Caco-2 (cell line): Measurements from ENCODE around the gene AHNAK. TPM values are rescaled to one million over a fixed set of nuclear protein-coding genes. Genes with fewer than 3 reads are reported as not detected.

ENCODE experiments used
- BruUV-seq: library from RNA; stranded (reverse); fragments of 400-500 nt; replicated peaks from 2 replicates; lab custom pipeline; 2021; lab: Mats Ljungman, UMichigan
- CTCF ChIA-PET: fragments of 300-600 bp; sonication (Branson Sonifier 250); formaldehyde crosslinking; loops from one replicate; lab custom pipeline; 2022; ENCODE audit warnings: antibody characterized with exemption; lab: Charles Lee
- POLR2A ChIA-PET: fragments of 300-600 bp; sonication (Branson Sonifier 250); formaldehyde crosslinking; loops from one replicate; lab custom pipeline; 2022; ENCODE audit warnings: antibody characterized with exemption; lab: Charles Lee
- DNase-seq, 2 experiments: peaks; one replicate each; pipeline versions ENCODE4 v3.0.0 to v3.0.0-alpha.2; 2020 to 2022
- H3K27me3 ChIP-seq: replicated peaks from 2 replicates; pipeline ENCODE4 v1.6.0; 2011; ENCODE audit warnings: low read length; ENCODE audit not compliant: control insufficient read depth, insufficient read depth
- H3K36me3 ChIP-seq: 2 replicates; pipeline ENCODE4 v1.5.1; 2011; ENCODE audit warnings: low read length; ENCODE audit not compliant: control insufficient read depth, insufficient read depth
- H3K4me1 ChIP-seq: fragments of 250-450 bp; sonication (Bioruptor Pico); 2 replicates; pipeline ENCODE4 v1.5.1; 2020; ENCODE audit warnings: mild to moderate bottlenecking
- H3K4me3 ChIP-seq: 2 replicates; pipeline ENCODE4 v1.5.1; 2011; ENCODE audit warnings: low read depth, mild to moderate bottlenecking, control low read depth, low read length
- H3K9me3 ChIP-seq: fragments of 250-450 bp; sonication (Bioruptor Pico); 2 replicates; pipeline ENCODE4 v1.5.1; 2020; ENCODE audit warnings: mild to moderate bottlenecking, moderate library complexity
- H3K27ac Mint-ChIP-seq: one replicate; pipeline ENCODE4 v1.8.0; 2022; ENCODE audit warnings: mixed read lengths; ENCODE audit not compliant: unreplicated experiment
- H3K27me3 Mint-ChIP-seq: one replicate; pipeline ENCODE4 v1.8.0; 2022; ENCODE audit warnings: mixed read lengths; ENCODE audit not compliant: insufficient read depth, unreplicated experiment
- H3K36me3 Mint-ChIP-seq: one replicate; pipeline ENCODE4 v1.8.0; 2022; ENCODE audit warnings: mild to moderate bottlenecking, mixed read lengths; ENCODE audit not compliant: insufficient read depth, unreplicated experiment
- H3K4me1 Mint-ChIP-seq: one replicate; pipeline ENCODE4 v1.8.0; 2022; ENCODE audit warnings: low read depth, mixed read lengths; ENCODE audit not compliant: unreplicated experiment
- H3K4me3 Mint-ChIP-seq: one replicate; pipeline ENCODE4 v1.8.0; 2022; ENCODE audit warnings: mild to moderate bottlenecking, moderate library complexity, mixed read lengths; ENCODE audit not compliant: unreplicated experiment
- H3K9me3 Mint-ChIP-seq: one replicate; pipeline ENCODE4 v1.8.0; 2022; ENCODE audit warnings: mixed read lengths; ENCODE audit not compliant: unreplicated experiment
- CTCF ChIP-seq, 2 experiments: fragments of 200-600 bp in 1 of 2; IDR thresholded peaks; 1 replicate in 1 of 2; 2 replicates in 1 of 2; pipeline versions ENCODE4 v1.5.1 to v1.8.0; 2011 to 2022; ENCODE audit warnings: antibody characterized with exemption in 1 of 2, control low read depth in 1 of 2, inconsistent platforms in 1 of 2, low read depth in 1 of 2, low read length in 1 of 2, mild to moderate bottlenecking in 1 of 2, moderate library complexity in 1 of 2; ENCODE audit not compliant: insufficient read depth in 1 of 2, severe bottlenecking in 1 of 2, unreplicated experiment in 1 of 2
- intact Hi-C: fragments of 100-400 bp; cut with micrococcal nuclease; formaldehyde crosslinking; loops from one replicate; pipeline ENCODE4 v1.10.0; 2022; ENCODE audit not compliant: unreplicated experiment
- total RNA-seq: library from RNA; stranded (reverse); gene quantifications from 2 replicates; pipeline ENCODE4 v1.2.3, GENCODE V29; 2022

Gene AHNAK
- total RNA-seq, 1 experiment from 2014 or later: 312 TPM

- Histone ChIP-seq H3K36me3 (no peaks in the 10 kb centered on the region), H3K4me3 (peak overlapping the region; percentile 13; the same call in 1 of the 2 replicates), H3K4me1 (peaks cover 67% of the 10 kb centered on the region), H3K27me3 (no peaks in the 10 kb centered on the region), H3K9me3 (no peaks in the 10 kb centered on the region)
- Mint-ChIP-seq H3K9me3 (no peaks in the 10 kb centered on the region), H3K27ac (peak overlapping the region; percentile 63), H3K4me3 (peak overlapping the region; percentile 100), H3K36me3 (peaks cover 72% of the 10 kb centered on the region), H3K27me3 (no peaks in the 10 kb centered on the region), H3K4me1 (peaks cover 41% of the 10 kb centered on the region)
- no peak for TF ChIP-seq CTCF (IDR thresholded peaks at IDR 0.05; ENCODE audit: insufficient read depth in 1 of 2, low read depth in 1 of 2, low read length in 1 of 2, severe bottlenecking in 1 of 2, unreplicated experiment in 1 of 2)
- BruUV-seq: no TSS peak
- ChIA-PET CTCF (no interaction called here), POLR2A (no interaction called here)
- DNase-seq: peak in 1 of 2 experiments; percentile 68
- intact Hi-C loops: no loop called here
Measured at GRCh38 chr11:62548545-62549335, 2.1 kb upstream of the AHNAK start.

- ChIA-PET POLR2A (interaction anchor here (1.0 kb wide), 1 partner anchor 8 kb away, joined by 6 read pairs; no protein-coding TSS in a partner anchor), CTCF (interaction anchor here (1.0 to 1.3 kb wide), 2 partner anchors 13 to 54 kb away, joined by 3 to 14 read pairs; partner anchors contain the start of gene MTA2)
- Histone ChIP-seq H3K36me3 (peaks cover 2% of the 10 kb centered on the region; the same call in 1 of the 2 replicates), H3K9me3 (no peaks in the 10 kb centered on the region), H3K4me3 (peak overlapping the region; percentile 87), H3K27me3 (no peaks in the 10 kb centered on the region), H3K4me1 (peaks cover 67% of the 10 kb centered on the region)
- no peak for DNase-seq
- intact Hi-C loops: no loop called here
- H3K27ac Mint-ChIP-seq: peak overlapping the region; percentile 63
- no peaks in the 10 kb centered on the region for H3K9me3 Mint-ChIP-seq
- peak overlapping the region; percentile 100 for H3K4me3 Mint-ChIP-seq
- H3K27me3 Mint-ChIP-seq: no peaks in the 10 kb centered on the region
- H3K4me1 Mint-ChIP-seq: peaks cover 38% of the 10 kb centered on the region
- TSS peak; percentile 59 for BruUV-seq
- no peak for TF ChIP-seq CTCF (IDR thresholded peaks at IDR 0.05; ENCODE audit: insufficient read depth in 1 of 2, low read depth in 1 of 2, low read length in 1 of 2, severe bottlenecking in 1 of 2, unreplicated experiment in 1 of 2)
- H3K36me3 Mint-ChIP-seq: peaks cover 69% of the 10 kb centered on the region
Measured at GRCh38 chr11:62547691-62548281, 1.2 kb upstream of the AHNAK start.

GRCh38 chr11:62546929-62547625 is 471 bp upstream of the AHNAK start:
- intact Hi-C loops: no loop called here
- Histone ChIP-seq H3K27me3 (no peaks in the 10 kb centered on the region), H3K9me3 (no peaks in the 10 kb centered on the region), H3K4me1 (peaks cover 68% of the 10 kb centered on the region), H3K36me3 (peaks cover 2% of the 10 kb centered on the region; the same call in 1 of the 2 replicates), H3K4me3 (peak overlapping the region; percentile 87)
- H3K4me3 Mint-ChIP-seq: peak overlapping the region; percentile 100
- no TSS peak for BruUV-seq
- peaks cover 68% of the 10 kb centered on the region for H3K36me3 Mint-ChIP-seq
- peaks cover 39% of the 10 kb centered on the region for H3K4me1 Mint-ChIP-seq
- POLR2A ChIA-PET: interaction anchor here (0.6 to 1.1 kb wide), 12 partner anchors 9 to 121 kb away, joined by 3 to 23 read pairs (median 6); partner anchors contain the start of genes B3GAT3, CSKMT, EEF1G and MTA2
- peak overlapping the region; percentile 63 for H3K27ac Mint-ChIP-seq
- TF ChIP-seq CTCF (IDR thresholded peaks at IDR 0.05; ENCODE audit: insufficient read depth in 1 of 2, low read depth in 1 of 2, low read length in 1 of 2, severe bottlenecking in 1 of 2, unreplicated experiment in 1 of 2): no peak
- no peaks in the 10 kb centered on the region for H3K9me3 Mint-ChIP-seq
- CTCF ChIA-PET: interaction anchor here (0.7 to 1.3 kb wide), 5 partner anchors 13 to 1388 kb away, joined by 3 to 14 read pairs (median 3); partner anchors contain the start of gene MTA2
- H3K27me3 Mint-ChIP-seq: no peaks in the 10 kb centered on the region
- peak in 1 of 2 experiments; percentile 57 for DNase-seq
